Mammary epithelial cell (primary cell): ENCODE measurements around the gene HBD.

Experiments
- EZH2 ChIP-seq: IDR thresholded peaks from 2 replicates; pipeline ENCODE4 v1.6.1; 2012; ENCODE audit warnings: low read length, inconsistent platforms, borderline replicate concordance
- TF ChIP-seq, protein P1 (sequence below), 2 donors: IDR thresholded peaks in 1 of 2; conservative IDR thresholded peaks in 1 of 2; 2 replicates each; pipeline ENCODE4 v1.5.1; 2011 to 2012; ENCODE audit warnings: inconsistent platforms in 2 of 2, low read length in 2 of 2, mild to moderate bottlenecking in 2 of 2, control low read depth in 1 of 2, low read depth in 1 of 2; ENCODE audit not compliant: insufficient read depth in 1 of 2; ENCODE audit errors: extremely low read depth in 1 of 2

DNA sequence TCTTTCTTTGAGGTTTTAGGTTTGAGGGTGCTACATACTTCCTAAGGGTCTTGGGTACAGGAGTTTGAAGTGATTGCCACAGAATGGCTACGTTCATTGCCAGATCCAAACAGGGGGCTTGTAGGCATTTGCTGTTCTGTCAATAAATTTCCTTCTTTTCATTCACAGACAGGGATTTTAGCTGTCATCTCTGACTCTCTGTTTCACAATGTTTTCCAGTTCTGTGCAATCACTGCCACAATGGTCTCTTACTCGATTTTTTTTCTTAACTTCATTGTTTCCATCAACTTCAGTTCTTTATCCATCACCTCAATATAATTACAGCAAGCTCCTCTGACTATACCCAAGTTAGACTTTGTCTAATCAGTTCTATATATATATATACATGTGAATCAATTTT, 6.2 kb upstream of the HBD start:
- TF ChIP-seq, protein P1, sequence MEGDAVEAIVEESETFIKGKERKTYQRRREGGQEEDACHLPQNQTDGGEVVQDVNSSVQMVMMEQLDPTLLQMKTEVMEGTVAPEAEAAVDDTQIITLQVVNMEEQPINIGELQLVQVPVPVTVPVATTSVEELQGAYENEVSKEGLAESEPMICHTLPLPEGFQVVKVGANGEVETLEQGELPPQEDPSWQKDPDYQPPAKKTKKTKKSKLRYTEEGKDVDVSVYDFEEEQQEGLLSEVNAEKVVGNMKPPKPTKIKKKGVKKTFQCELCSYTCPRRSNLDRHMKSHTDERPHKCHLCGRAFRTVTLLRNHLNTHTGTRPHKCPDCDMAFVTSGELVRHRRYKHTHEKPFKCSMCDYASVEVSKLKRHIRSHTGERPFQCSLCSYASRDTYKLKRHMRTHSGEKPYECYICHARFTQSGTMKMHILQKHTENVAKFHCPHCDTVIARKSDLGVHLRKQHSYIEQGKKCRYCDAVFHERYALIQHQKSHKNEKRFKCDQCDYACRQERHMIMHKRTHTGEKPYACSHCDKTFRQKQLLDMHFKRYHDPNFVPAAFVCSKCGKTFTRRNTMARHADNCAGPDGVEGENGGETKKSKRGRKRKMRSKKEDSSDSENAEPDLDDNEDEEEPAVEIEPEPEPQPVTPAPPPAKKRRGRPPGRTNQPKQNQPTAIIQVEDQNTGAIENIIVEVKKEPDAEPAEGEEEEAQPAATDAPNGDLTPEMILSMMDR (conservative IDR thresholded peaks at IDR 0.05 in 1 of 2, IDR thresholded peaks at IDR 0.05 in 1 of 2; ENCODE audit: extremely low read depth in 1 of 2, insufficient read depth in 1 of 2, low read depth in 1 of 2, low read length in 2 of 2), result no peak
- no peak for TF ChIP-seq EZH2
